GM03348 (cell line): Measurements from ENCODE around the gene KLHL3.

Experiments used
- DNase-seq: peaks from one replicate; pipeline ENCODE4 v3.0.0; 2012; ENCODE audit warnings: low spot score

Gene KLHL3

DNA sequence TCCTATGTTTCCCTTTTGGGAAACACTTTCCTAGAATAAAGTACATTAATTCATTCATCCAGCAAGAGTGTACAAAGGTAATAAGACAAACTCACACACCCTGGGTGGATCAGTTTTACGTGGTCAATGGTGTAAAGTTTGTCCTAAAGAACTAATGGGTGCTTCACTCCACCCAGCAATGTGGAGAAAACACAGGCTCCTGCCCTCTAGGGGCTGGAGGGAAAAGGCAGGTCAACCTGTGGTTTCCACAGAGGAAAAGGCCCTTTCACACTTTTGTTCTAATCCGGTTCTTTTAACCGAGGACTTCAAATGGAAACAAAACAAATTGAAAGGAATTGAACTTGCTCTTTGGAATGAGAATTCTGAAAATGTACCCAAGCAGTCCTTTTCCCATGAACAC lies 155.9 kb downstream of the KLHL3 start:
- no peak for DNase-seq

DNA sequence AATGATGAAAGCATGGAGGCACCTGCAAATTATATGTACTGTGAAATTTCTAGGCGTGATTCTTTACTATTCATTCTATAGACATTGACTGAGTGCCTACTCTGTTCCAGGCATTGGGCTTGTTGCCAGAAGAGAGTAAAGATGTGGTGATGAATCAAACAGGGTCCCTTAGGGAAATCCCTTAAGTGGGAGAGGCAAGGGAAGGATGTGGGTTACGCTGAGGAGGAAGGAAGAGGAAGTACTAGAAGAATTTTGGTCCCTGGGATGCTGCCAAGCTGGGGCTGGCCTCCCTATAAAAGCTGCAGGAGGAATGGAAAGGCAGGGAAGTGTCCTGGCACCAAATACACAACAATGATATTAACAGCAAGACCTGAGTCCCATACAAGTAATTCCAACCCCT lies 160.0 kb downstream of the KLHL3 start:
- peak; percentile 18 for DNase-seq

DNA sequence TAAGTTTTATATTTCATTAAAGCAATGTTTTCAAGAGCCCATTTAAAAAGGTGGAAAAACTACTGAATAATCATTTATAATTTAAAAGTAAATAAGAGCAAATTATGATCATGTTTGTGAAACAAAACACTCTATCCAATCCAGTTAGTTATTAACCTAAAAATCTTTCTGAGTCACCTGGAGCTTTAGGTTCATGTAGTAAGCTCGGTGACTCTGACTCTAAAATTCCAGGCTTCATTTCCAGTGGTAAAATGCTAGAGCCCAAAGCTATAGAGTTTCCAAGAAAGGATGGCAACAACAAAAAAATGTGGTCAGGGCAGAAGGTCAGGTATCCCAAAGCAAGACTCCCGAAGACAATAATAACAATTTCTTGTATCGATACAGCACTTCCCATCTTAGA lies 160.7 kb downstream of the KLHL3 start:
- no peak for DNase-seq

DNA sequence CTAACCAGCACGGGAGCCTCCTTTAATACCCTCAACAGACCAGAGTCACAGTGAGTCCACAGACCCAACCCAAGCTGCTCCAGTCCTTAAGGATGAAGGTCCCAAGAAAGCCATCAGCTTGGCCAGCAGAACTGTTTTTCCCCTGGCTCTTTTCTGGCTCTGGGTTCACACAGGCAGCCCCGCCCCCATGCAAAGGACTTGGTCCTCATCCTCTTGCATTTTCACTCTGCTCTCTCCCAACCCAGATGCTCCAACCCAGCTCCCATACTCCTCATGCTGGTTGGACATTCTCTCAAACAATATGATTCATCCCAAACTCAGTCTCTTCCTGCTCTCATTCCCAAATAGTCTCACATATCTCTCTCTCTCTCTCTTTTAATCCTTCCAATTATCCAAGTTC lies 162.5 kb downstream of the KLHL3 start:
- DNase-seq, result peak; percentile 24

DNA sequence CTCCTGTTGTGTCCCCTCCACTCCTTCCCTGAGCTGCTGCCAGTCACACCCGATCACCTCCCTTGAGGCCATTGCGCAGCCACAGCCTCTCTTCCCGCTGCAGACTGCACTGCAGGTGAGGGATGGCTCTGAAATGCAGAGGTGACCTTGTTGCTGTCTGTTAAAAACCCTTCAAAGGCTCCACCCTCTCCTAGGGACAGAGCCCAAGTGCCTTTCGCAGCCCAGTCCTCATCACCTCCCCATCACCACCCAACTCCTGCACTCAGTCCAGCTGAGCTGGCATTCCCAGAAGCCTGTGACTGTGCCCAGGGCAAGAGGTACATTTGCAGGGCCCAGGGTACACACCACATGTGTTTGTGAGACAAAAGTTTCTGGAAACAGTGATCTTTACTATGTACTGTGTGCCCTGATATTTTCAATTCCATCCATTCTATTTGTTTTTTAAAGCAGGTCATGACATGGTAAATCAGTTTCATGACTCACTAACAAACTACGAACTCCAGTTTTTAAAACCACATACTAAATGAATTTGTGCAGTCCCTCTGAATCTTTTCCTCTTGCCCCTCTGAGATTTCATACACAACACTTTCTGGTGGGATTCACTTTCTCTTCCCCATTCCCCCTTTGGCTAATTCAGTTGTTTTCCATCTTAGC lies 163.7 kb downstream of the KLHL3 start:
- DNase-seq, result peak; percentile 32

DNA sequence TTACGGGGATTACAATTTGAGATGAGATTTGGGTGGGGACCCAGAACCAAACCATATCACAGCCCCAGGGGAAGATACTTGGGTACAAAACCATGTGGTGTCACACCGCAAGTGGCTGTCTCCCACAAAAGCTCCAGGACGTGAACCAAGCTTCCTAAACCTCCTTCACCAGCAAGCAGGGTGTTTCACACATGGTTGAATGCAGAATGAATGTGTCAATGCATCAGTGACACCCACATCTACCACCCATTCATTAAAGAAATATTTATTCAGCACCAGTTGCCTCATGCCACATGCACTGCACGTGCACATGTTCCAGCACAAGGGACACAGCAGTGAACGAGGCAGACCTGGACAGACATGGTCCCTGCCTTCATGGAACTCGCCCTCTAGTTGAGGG lies 165.8 kb downstream of the KLHL3 start:
- DNase-seq, result no peak
